Transverse colon (tissue), 3 donors: Measurements from ENCODE around the gene SLC17A9.

Experiments
- EP300 ChIP-seq: sonication (generic); formaldehyde crosslinking; IDR thresholded peaks from one replicate; pipeline ENCODE4 v1.6.1; 2017; ENCODE audit warnings: antibody characterized with exemption, low read depth
- POLR2A ChIP-seq: fragments of 450-650 bp; IDR thresholded peaks from one replicate; pipeline ENCODE4 v1.6.1; 2016; ENCODE audit warnings: antibody characterized with exemption, mild to moderate bottlenecking, moderate library complexity
- TF ChIP-seq, protein P1 (sequence below), 5 experiments: fragments of 200-600 bp in 3 of 5; fragments of 450-650 bp in 2 of 5; sonication (generic) in 3 of 5; IDR thresholded peaks; 1 replicate in 2 of 5; 2 replicates in 3 of 5; pipeline ENCODE4 v1.5.1; 2016 to 2017; ENCODE audit warnings: antibody characterized with exemption in 5 of 5, inconsistent platforms in 3 of 5, mild to moderate bottlenecking in 2 of 5, moderate library complexity in 1 of 5

- TF ChIP-seq, protein P1, sequence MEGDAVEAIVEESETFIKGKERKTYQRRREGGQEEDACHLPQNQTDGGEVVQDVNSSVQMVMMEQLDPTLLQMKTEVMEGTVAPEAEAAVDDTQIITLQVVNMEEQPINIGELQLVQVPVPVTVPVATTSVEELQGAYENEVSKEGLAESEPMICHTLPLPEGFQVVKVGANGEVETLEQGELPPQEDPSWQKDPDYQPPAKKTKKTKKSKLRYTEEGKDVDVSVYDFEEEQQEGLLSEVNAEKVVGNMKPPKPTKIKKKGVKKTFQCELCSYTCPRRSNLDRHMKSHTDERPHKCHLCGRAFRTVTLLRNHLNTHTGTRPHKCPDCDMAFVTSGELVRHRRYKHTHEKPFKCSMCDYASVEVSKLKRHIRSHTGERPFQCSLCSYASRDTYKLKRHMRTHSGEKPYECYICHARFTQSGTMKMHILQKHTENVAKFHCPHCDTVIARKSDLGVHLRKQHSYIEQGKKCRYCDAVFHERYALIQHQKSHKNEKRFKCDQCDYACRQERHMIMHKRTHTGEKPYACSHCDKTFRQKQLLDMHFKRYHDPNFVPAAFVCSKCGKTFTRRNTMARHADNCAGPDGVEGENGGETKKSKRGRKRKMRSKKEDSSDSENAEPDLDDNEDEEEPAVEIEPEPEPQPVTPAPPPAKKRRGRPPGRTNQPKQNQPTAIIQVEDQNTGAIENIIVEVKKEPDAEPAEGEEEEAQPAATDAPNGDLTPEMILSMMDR (IDR thresholded peaks at IDR 0.05) = peak; percentile 91 to 95 (median 93)
- TF ChIP-seq EP300 (no peak), POLR2A (no peak)
Measured at GRCh38 chr20:63009045-63009961, 56.8 kb downstream of the SLC17A9 start.
